LNCaP clone FGC (cell line): ENCODE measurements around the gene SLC17A2.

Source experiments
- DNase-seq: peaks from one replicate; pipeline ENCODE4 v3.0.0-alpha.2; 2011; ENCODE audit warnings: low read depth
- H3K4me3 ChIP-seq: 2 replicates; pipeline ENCODE4 v1.5.1; 2011; ENCODE audit warnings: mild to moderate bottlenecking, low read depth, low read length, control low read depth
- TF ChIP-seq, protein P1 (sequence below): IDR thresholded peaks from 2 replicates; pipeline ENCODE4 v1.5.1; 2012; ENCODE audit warnings: mild to moderate bottlenecking; ENCODE audit not compliant: control insufficient read depth, insufficient read depth; ENCODE audit errors: extremely low read depth

SLC17A2 gene

DNA sequence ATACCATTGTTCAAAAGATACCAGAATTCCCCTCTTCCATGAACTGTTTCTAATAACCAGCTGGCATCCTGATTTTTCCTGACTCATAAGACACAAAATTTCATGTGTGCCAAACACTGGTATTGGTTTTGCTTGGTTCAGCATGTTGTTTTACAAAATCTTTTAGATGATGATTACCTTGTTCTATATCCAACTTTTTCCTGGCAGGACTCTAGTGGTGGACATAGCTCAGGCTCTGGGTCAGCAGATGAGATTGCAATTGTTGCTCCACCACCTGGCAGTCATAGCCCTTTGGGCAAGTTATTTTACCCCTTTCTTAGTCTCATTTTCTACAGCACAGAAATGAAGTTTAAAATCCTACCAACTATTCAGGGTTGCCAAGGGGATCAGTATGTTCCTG lies 38.3 kb upstream of the SLC17A2 start:
- H3K4me3 ChIP-seq: no peak overlapping the region
- no peak for DNase-seq
- TF ChIP-seq, protein P1, sequence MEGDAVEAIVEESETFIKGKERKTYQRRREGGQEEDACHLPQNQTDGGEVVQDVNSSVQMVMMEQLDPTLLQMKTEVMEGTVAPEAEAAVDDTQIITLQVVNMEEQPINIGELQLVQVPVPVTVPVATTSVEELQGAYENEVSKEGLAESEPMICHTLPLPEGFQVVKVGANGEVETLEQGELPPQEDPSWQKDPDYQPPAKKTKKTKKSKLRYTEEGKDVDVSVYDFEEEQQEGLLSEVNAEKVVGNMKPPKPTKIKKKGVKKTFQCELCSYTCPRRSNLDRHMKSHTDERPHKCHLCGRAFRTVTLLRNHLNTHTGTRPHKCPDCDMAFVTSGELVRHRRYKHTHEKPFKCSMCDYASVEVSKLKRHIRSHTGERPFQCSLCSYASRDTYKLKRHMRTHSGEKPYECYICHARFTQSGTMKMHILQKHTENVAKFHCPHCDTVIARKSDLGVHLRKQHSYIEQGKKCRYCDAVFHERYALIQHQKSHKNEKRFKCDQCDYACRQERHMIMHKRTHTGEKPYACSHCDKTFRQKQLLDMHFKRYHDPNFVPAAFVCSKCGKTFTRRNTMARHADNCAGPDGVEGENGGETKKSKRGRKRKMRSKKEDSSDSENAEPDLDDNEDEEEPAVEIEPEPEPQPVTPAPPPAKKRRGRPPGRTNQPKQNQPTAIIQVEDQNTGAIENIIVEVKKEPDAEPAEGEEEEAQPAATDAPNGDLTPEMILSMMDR: no peak

DNA sequence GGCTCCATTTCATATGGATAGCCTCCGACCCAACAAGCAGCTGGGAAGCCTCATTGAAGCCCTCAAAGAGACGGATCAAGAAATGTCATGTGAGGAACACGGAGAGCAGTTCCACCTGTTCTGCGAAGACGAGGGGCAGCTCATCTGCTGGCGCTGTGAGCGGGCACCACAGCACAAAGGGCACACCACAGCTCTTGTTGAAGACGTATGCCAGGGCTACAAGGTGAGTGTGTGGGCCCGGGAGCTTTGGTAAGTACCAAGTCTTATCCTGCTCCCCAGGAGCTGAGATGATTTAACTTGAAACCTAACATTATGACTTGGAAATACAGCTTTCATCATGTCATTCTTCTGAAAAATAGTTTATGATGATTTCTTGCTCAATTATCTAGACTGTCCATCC lies 36.2 kb upstream of the SLC17A2 start:
- TF ChIP-seq, protein P1: no peak
- DNase-seq: no peak
- no peak overlapping the region for H3K4me3 ChIP-seq

DNA sequence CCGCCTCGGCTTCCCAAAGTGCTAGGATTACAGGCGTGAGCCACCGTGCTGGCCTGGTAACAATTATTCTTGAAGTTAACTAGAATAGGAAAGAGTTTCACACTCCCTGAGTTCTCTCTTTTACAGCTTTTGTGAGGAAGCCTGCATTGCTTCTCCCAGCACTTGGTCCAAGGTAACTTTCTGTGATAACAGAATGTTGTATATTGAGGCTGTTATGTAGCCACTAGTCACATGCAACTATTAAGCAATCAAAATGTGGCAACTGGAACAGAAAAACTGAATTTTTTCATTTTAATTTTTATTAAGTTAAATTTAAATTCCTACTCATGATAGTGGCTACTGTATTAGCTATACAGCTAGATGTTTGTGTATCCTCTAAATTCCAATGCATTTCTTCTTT lies 34.6 kb upstream of the SLC17A2 start:
- TF ChIP-seq, protein P1: no peak
- no peak overlapping the region for H3K4me3 ChIP-seq
- no peak for DNase-seq

DNA sequence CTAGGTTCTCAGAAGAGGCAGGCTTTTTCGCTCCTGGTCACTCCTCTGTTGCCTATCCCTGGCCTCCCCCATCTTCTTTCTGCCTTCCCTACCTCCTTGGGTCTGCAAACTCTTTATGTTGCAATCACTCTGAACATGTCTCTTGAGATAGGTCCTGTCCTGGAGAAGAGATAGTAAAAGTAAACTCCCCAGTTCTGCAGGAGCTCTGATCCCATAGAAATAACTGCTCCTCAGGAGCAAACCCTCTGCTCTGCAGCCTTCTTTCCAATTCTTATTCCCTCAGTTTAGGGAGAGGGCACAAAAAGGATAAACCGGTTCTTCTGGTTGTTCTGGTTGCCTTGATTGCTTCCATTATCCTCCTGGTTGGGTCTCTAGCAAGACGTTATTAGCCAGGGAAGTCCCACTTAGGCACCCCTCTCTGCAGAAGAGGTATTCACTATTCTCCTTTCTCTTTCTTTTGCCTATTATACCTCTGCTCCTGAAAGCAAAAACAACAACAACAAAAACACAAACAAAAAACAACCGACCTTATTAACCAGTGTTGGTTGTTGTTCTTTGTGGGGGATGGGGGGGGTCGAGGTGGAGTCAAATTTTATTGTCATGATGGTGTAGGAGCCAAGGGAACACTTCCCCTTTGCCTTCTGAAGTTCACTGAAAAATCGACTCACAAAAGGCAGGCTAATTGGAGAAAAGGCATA lies 33.1 kb upstream of the SLC17A2 start:
- TF ChIP-seq, protein P1: no peak
- DNase-seq: peak; percentile 51
- H3K4me3 ChIP-seq: peak overlapping the region; percentile 77

DNA sequence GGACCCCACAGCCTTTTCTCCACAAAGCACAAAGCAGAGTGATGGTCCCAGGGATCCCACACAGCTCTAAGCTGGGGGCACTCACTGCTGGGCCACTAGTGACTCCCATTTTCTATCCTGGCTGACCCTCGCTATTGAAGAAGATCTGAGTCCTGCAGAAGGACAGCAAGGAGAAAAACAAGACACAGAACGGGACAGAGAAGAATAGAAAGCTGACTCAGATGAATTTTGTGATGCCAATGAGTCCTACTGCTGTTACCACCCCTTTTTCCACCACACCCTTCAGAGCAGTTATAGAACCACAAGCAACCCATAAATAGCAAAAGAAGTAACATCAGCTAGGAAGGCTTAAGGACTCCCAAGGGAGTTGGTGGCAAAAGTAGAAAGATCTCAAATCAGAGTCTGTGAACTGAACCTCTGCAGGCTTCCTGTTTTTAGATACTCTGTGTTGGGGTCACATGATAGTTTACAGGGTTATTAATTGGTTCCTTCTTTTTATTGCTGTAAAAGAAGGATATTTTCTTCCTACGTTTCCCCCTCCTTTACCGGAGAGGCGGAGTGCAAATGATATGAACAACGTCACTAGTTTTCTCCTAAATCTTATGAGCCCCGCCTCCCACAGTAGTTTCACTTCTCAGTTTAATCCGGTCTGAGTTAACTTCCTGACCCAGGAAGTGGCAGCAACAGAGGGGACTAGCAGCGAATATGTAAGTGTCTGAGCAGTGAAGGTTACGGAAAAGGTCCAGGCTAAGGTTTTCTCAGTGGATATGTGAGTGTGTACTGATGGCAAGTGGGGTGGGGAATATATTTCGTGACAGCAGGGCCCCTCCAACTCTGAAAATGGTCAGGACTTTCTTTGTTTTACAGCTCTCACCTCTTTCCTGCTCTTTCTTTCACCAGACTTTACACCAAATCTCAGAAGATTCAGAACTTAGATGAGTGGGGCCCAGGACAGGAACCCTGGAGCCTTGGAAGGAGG lies 31.9 kb upstream of the SLC17A2 start, which contains the start of gene TRIM38:
TRIM38 (plus strand) TSS at position 654 of the 979 bp plus-strand sequence. CDS start 3,721 bp downstream, outside the sequence.
- peak; percentile 81 for DNase-seq
- TF ChIP-seq, protein P1: no peak
- peak within 1 kb of the TSS; percentile 77 for H3K4me3 ChIP-seq

DNA sequence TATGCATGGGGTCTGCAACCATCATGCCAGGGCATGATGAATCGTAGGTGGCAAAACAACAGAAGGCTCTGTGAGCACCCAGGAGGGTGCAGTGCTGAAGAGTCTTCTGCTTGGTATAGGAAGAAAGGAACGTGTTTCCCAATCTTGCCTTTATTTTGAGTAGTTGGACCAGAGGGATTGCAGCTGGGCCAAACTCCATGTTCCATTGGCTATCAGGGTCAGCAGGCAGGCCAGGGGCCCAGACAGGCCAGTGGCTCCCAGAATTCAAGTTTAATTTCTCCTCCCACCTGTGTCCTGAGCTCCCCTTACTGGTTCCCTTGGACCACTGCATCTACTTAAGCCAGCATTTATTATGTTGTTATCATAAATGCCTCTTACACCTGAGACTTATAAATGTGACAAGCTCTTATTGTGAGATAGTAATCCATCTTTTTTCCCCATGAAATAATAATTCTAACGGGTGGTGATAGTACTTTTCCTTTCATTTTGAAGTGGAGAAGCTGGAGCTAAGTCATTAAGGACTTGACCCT lies 31.2 kb upstream of the SLC17A2 start:
- DNase-seq: no peak
- no peak overlapping the region for H3K4me3 ChIP-seq
- TF ChIP-seq, protein P1: no peak
